Kidney (tissue), 14 donors: Measurements from ENCODE around the gene POMP. TPM values are rescaled to one million over a fixed set of nuclear protein-coding genes. Genes with fewer than 3 reads are reported as not detected.

Experiments
- DNase-seq, 5 donors: peaks; one replicate each; pipeline ENCODE4 v3.0.0-alpha.2; 2013 to 2020
- FAIRE-seq: peaks from 2 replicates; lab custom pipeline; 2012; peaks lifted over from hg19 to GRCh38; lab: Jason Lieb, UNC
- H3K27ac ChIP-seq, 2 donors: one replicate each; pipeline ENCODE4 v1.7.0; 2013; ENCODE audit warnings: low read depth in 2 of 2, low read length in 2 of 2, inconsistent platforms in 1 of 2
- H3K27me3 ChIP-seq: one replicate; pipeline ENCODE4 v1.7.1; 2013; ENCODE audit warnings: low read length, inconsistent platforms; ENCODE audit not compliant: control insufficient read depth, insufficient read depth
- H3K36me3 ChIP-seq, 3 donors: one replicate each; pipeline versions ENCODE4 v1.7.0 to v1.7.1; 2013; ENCODE audit warnings: low read length in 3 of 3, control low read depth in 1 of 3, inconsistent platforms in 1 of 3; ENCODE audit not compliant: insufficient read depth in 3 of 3, control insufficient read depth in 2 of 3
- H3K4me1 ChIP-seq, 3 donors: one replicate each; pipeline versions ENCODE4 v1.7.0 to v1.7.1; 2013; ENCODE audit warnings: low read length in 3 of 3, inconsistent platforms in 1 of 3, low read depth in 1 of 3; ENCODE audit not compliant: control insufficient read depth in 2 of 3, insufficient read depth in 2 of 3
- H3K4me3 ChIP-seq, 3 donors: one replicate each; pipeline versions ENCODE4 v1.7.0 to v1.8.1; 2013; ENCODE audit warnings: low read length in 3 of 3, control low read depth in 1 of 3, inconsistent platforms in 1 of 3
- H3K9ac ChIP-seq, 3 donors: one replicate each; pipeline versions ENCODE4 v1.7.0 to v1.7.1; 2013; ENCODE audit warnings: low read length in 3 of 3, control low read depth in 1 of 3, inconsistent platforms in 1 of 3
- H3K9me3 ChIP-seq, 3 donors: one replicate each; pipeline versions ENCODE4 v1.7.0 to v1.7.1; 2013; ENCODE audit warnings: low read length in 3 of 3, control low read depth in 1 of 3, inconsistent platforms in 1 of 3; ENCODE audit not compliant: control insufficient read depth in 2 of 3, insufficient read depth in 1 of 3
- intact Hi-C: fragments of 100-400 bp; cut with DNase I; formaldehyde crosslinking; loops from one replicate; pipeline ENCODE4 v1.11.1; 2022
- polyA plus RNA-seq: library from polyadenylated mRNA; stranded (reverse); fragments of 350-450 nt; fragmentation: Illumina TruSeq; extraction: RNeasy Lipid Tissue Mini Kit (QIAGEN cat#74804); gene quantifications from one replicate; pipeline ENCODE4 v1.2.3, GENCODE V29; 2014; ENCODE audit warnings: low read depth, low replicate concordance; ENCODE audit not compliant: insufficient read depth
- total RNA-seq: library from RNA; stranded (reverse); fragmentation: NEBNext Ultra II Directional; extraction: Animal tissue kit (Norgen Biotek cat#: 25700); gene quantifications from one replicate; pipeline ENCODE4 v1.2.1, GENCODE V29; 2021
- TF ChIP-seq, protein P1 (sequence below): IDR thresholded peaks from 3 replicates; pipeline ENCODE4 v1.5.1; 2012; ENCODE audit warnings: mild to moderate bottlenecking, moderate library complexity, borderline replicate concordance; ENCODE audit not compliant: insufficient read depth; ENCODE audit errors: extremely low read depth
- donor health status: control.
- donor health status: control.
- donor health status: control.
- donor health status: control.
- donor health status: control.
- donor health status: DM: yes; HTN: yes; CAD: no.
- donor health status: Normal renal cell carcinoma (clear cell type).

Gene POMP
- total and polyA plus RNA-seq, 2 donors from 2014 or later, result 59.0 to 115 TPM

DNA sequence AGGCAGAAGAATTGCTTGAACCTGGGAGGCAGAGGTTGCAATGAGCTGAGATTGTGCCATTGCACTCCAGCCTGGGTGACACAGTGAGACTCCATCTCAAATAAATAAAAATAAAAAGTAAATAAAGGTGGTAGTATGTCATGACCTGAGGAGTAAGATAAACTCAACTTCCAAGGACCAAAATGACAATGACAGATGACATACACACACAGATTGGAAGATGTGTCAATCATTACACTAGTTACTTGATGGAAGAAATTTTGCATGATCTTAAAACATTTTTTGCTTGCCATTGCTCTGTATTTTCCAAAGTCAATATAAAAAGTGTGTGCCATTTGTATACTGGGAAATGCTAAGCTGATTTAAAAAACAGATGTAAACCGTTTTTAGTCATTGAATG is 55.7 kb downstream of the POMP start:
- no peak for FAIRE-seq
- Histone ChIP-seq H3K36me3 (no peaks in the 10 kb centered on the region), H3K4me1 (peaks cover 0 to 9% (median 7%) of the 10 kb centered on the region in 3 donors), H3K9me3 (no peaks in the 10 kb centered on the region), H3K4me3 (no peak overlapping the region), H3K27ac (no peak overlapping the region), H3K27me3 (peaks cover 4% of the 10 kb centered on the region), H3K9ac (no peak overlapping the region)
- intact Hi-C loops, result no loop called here
- TF ChIP-seq, protein P1, sequence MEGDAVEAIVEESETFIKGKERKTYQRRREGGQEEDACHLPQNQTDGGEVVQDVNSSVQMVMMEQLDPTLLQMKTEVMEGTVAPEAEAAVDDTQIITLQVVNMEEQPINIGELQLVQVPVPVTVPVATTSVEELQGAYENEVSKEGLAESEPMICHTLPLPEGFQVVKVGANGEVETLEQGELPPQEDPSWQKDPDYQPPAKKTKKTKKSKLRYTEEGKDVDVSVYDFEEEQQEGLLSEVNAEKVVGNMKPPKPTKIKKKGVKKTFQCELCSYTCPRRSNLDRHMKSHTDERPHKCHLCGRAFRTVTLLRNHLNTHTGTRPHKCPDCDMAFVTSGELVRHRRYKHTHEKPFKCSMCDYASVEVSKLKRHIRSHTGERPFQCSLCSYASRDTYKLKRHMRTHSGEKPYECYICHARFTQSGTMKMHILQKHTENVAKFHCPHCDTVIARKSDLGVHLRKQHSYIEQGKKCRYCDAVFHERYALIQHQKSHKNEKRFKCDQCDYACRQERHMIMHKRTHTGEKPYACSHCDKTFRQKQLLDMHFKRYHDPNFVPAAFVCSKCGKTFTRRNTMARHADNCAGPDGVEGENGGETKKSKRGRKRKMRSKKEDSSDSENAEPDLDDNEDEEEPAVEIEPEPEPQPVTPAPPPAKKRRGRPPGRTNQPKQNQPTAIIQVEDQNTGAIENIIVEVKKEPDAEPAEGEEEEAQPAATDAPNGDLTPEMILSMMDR, result no peak
- no peak for DNase-seq

DNA sequence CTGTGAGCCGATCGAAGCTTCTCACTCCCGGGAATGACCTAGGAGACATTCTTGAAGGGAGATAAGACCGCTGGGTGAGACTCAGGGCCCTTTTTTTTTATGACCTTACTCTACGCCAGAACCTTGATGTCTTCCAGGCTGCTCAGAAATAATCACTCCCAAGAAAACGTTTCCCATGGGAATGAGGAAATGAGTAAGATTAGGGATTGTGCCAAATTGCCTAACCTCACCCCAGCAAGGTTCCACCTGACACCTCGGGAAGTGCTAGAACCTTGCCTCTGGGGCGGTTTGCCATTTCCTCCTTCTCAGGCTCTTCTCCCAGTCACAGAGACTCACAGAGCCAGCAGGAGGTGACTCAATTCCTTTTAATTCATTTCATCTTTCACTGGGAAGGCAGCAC is 57.6 kb downstream of the POMP start:
- no peaks in the 10 kb centered on the region for H3K9me3 ChIP-seq
- no peak overlapping the region for H3K4me3 ChIP-seq
- peaks cover 0 to 9% (median 7%) of the 10 kb centered on the region in 3 donors for H3K4me1 ChIP-seq
- H3K27me3 ChIP-seq, result peaks cover 4% of the 10 kb centered on the region
- no peak overlapping the region for H3K27ac ChIP-seq
- no peak for FAIRE-seq
- TF ChIP-seq, protein P1, result no peak
- no peaks in the 10 kb centered on the region for H3K36me3 ChIP-seq
- DNase-seq, result peak in 1 of 5 donors; percentile 78
- no peak overlapping the region for H3K9ac ChIP-seq
- intact Hi-C loops, result no loop called here

DNA sequence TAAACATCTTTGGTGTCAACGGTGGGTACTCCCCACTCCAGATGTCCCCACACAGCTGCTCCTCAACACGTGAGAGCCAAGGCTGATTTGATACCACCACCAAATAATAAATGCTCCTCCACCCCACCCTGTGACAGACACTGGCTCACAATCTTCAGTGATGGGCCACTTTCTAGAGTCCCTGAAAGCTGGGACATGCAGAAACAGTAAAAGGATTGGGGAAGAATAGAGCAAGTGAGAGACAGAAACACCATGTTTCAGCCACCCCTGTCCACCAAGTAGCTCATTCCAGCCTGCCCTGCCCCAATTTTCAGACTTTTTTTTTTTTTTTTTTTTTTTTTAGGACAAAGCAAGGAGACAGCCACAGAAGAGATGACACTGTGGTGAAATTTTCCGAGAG is 58.2 kb downstream of the POMP start:
- peaks cover 0 to 9% (median 7%) of the 10 kb centered on the region in 3 donors for H3K4me1 ChIP-seq
- FAIRE-seq, result no peak
- H3K9me3 ChIP-seq, result no peaks in the 10 kb centered on the region
- no peak overlapping the region for H3K4me3 ChIP-seq
- H3K36me3 ChIP-seq, result no peaks in the 10 kb centered on the region
- no peak for DNase-seq
- peak overlapping the region in 1 of 3 donors; percentile 28 for H3K9ac ChIP-seq
- no peak overlapping the region for H3K27ac ChIP-seq
- TF ChIP-seq, protein P1, result no peak
- intact Hi-C loops, result no loop called here
- peaks cover 4% of the 10 kb centered on the region for H3K27me3 ChIP-seq

DNA sequence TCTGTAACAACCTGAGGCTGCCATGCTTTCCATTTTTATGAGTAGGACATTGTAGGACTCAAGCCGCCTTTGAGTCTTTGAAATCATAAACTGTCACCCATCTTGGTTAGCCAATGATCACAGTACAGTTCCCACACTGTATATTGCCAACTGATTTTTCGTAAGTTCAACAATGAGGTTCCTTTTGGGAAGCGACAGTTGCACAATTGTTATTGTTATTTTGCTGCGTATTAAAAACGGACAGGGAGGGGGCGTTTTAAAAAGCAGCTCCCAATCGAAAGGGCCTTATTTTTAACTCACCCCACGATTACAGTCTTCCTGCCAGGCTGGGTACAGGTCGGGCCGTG is 59.2 kb downstream of the POMP start:
- Histone ChIP-seq H3K4me3 (peak overlapping the region; percentile 54 to 88 (median 70)), H3K27ac (peak overlapping the region; percentile 90 to 94), H3K9ac (peak overlapping the region in 2 of 3 donors; percentile 83 to 95), H3K4me1 (peaks cover 0 to 9% (median 7%) of the 10 kb centered on the region in 3 donors), H3K36me3 (no peaks in the 10 kb centered on the region), H3K27me3 (peaks cover 4% of the 10 kb centered on the region), H3K9me3 (no peaks in the 10 kb centered on the region)
- intact Hi-C loops, result no loop called here
- DNase-seq (no peak), FAIRE-seq (no peak)
- TF ChIP-seq, protein P1, result no peak
